ENCODE data around the gene ARHGEF19. TPM values are rescaled to one million over a fixed set of nuclear protein-coding genes. Genes with fewer than 3 reads are reported as not detected.

The ARHGEF19 gene
- total and polyA plus RNA-seq, 9 of the 15 experiments (the other 6 are each of a cell fraction or from before 2014, with no cell fraction given), result 0.73 to 21.0 (median 5.2) TPM

DNA sequence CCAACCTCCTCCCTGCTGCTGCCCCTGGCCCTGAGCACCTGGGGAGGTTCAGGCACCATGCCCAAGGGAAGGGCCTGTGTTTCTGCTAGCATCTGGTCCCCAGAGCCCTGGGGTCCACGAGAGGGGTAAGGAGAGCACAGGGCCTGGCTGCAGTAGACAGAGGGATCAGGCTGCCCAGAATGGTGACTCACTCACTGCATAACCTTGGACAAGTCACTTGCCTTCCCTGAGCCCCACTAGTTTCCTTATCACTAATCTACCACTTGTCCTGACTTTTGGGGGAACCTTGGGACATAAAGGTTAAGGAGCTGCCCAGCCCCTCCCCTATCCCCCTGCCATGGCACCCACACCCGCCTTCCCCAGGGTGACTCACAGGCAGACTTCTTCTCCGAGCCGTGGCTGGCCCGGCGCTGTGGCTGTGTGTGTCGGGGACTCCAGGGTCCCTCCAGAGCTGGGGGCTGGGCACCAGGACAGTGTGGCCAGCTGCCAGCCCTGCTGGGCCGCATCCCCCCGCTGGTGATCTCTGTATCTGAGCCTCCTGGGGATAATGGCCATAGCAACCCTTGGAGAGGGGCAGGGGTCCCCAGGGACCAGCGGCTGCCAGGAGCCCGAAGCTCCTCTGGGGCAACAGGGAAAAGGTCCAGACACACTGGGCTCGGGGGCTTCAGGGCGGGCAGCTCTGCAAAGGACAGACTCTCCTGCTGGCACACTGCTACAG lies 4.0 kb downstream of the ARHGEF19 start:
- FAIRE-seq (peak; percentile 29), DNase-seq (ENCODE audit: extremely low read depth in 1 of 4, low spot score in 3 of 4) (peak in 3 of 4 experiments; percentile 71 to 85 (median 77)), ATAC-seq (no peak)
- H3K27ac ChIP-seq (ENCODE audit: extremely low read depth, low read depth, low read length), result peak overlapping the region; percentile 97; the same call in 1 of the 3 replicates
- POLR2A ChIA-PET, result interaction anchor here (0.7 to 3.7 kb wide), 3 partner anchors 9 to 30 kb away, joined by 3 to 21 read pairs (median 5); no protein-coding TSS in a partner anchor
- BruUV-seq (replicated peaks), result no TSS peak
- peaks cover 8% of the 10 kb centered on the region; the same call in 2 of the 3 replicates for H3K79me2 ChIP-seq (ENCODE audit: control insufficient read depth, insufficient read depth, low read length)
- no peaks in the 10 kb centered on the region for H4K20me1 ChIP-seq (replicated peaks; ENCODE audit: control insufficient read depth, insufficient read depth, low read length)
- H3K27me3 ChIP-seq (ENCODE audit: control insufficient read depth in 2 of 2, insufficient read depth in 2 of 2, low read length in 2 of 2), result no peaks in the 10 kb centered on the region
- peak overlapping the region; percentile 91 for H2AFZ ChIP-seq (ENCODE audit: low read depth, low read length)
- intact Hi-C loops (cut with micrococcal nuclease) (no loop called here), in situ Hi-C loops (cut with MboI) (no loop called here)
- H3K9ac ChIP-seq (ENCODE audit: insufficient read depth in 1 of 2, low read depth in 2 of 2, low read length in 2 of 2), result peak overlapping the region; percentile 90 to 96; a peak in 3 of 4 replicates
- H3K9me3 ChIP-seq (replicated peaks; ENCODE audit: control insufficient read depth, insufficient read depth, low read depth, low read length), result no peaks in the 10 kb centered on the region
- H3K4me1 ChIP-seq (replicated peaks in 1 of 2; ENCODE audit: control insufficient read depth in 2 of 2, insufficient read depth in 2 of 2, low read length in 2 of 2), result peaks cover 26 to 54% of the 10 kb centered on the region in 2 experiments
- no peaks in the 10 kb centered on the region for H3K36me3 ChIP-seq (ENCODE audit: control insufficient read depth, insufficient read depth, low read length)
- CTCF ChIA-PET (ENCODE audit: low intra/inter-chr PET ratio), result no interaction called here
- H3K4me2 ChIP-seq (ENCODE audit: insufficient read depth, low read length), result peak overlapping the region; percentile 31; the same call in 1 of the 2 replicates
- WGBS (ENCODE audit: insufficient coverage, low coverage, missing lambda C conversion rate), result 48% methylated on average over 13 of the region's 13 CpGs
- H3K4me3 ChIP-seq, result no peak overlapping the region
- H3K9me1 ChIP-seq (ENCODE audit: control insufficient read depth, insufficient read depth, low read length), result no peaks in the 10 kb centered on the region
- no peak for TF ChIP-seq CC2D1A (IDR thresholded peaks at IDR 0.05)
- TF ChIP-seq, protein P1, sequence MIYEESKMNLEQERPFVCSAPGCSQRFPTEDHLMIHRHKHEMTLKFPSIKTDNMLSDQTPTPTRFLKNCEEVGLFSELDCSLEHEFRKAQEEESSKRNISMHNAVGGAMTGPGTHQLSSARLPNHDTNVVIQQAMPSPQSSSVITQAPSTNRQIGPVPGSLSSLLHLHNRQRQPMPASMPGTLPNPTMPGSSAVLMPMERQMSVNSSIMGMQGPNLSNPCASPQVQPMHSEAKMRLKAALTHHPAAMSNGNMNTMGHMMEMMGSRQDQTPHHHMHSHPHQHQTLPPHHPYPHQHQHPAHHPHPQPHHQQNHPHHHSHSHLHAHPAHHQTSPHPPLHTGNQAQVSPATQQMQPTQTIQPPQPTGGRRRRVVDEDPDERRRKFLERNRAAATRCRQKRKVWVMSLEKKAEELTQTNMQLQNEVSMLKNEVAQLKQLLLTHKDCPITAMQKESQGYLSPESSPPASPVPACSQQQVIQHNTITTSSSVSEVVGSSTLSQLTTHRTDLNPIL (CRISPR knock-in tag; IDR thresholded peaks at IDR 0.05), result no peak
- TF ChIP-seq SMARCE1 (IDR thresholded peaks at IDR 0.05), result peak; percentile 68; the same call in 1 of the 2 replicates
- TF ChIP-seq, protein P2, sequence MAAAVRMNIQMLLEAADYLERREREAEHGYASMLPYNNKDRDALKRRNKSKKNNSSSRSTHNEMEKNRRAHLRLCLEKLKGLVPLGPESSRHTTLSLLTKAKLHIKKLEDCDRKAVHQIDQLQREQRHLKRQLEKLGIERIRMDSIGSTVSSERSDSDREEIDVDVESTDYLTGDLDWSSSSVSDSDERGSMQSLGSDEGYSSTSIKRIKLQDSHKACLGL (CRISPR knock-in tag; IDR thresholded peaks at IDR 0.05; ENCODE audit: borderline replicate concordance, poor library complexity, severe bottlenecking), result no peak
- no peak for TF ChIP-seq CBX2 (IDR thresholded peaks at IDR 0.05; ENCODE audit: insufficient read depth, low read length, poor library complexity, severe bottlenecking)
- TF ChIP-seq ZBTB7A (IDR thresholded peaks at IDR 0.05; ENCODE audit: borderline replicate concordance, control insufficient read depth, low read depth, low read length), result peak; percentile 15
- TF ChIP-seq, protein P3, sequence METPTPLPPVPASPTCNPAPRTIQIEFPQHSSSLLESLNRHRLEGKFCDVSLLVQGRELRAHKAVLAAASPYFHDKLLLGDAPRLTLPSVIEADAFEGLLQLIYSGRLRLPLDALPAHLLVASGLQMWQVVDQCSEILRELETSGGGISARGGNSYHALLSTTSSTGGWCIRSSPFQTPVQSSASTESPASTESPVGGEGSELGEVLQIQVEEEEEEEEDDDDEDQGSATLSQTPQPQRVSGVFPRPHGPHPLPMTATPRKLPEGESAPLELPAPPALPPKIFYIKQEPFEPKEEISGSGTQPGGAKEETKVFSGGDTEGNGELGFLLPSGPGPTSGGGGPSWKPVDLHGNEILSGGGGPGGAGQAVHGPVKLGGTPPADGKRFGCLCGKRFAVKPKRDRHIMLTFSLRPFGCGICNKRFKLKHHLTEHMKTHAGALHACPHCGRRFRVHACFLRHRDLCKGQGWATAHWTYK (CRISPR knock-in tag; IDR thresholded peaks at IDR 0.05), result no peak
- no peak for TF ChIP-seq GTF2F1 (IDR thresholded peaks at IDR 0.05; ENCODE audit: low read depth, low read length)
- TF ChIP-seq CHD4 (IDR thresholded peaks at IDR 0.05; ENCODE audit: insufficient read depth, insufficient replicate concordance, low read depth, low read length, poor library complexity, severe bottlenecking), result no peak
- TF ChIP-seq, protein P4, sequence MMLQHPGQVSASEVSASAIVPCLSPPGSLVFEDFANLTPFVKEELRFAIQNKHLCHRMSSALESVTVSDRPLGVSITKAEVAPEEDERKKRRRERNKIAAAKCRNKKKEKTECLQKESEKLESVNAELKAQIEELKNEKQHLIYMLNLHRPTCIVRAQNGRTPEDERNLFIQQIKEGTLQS (IDR thresholded peaks at IDR 0.05), result peak; percentile 83
- TF ChIP-seq, protein P4 (CRISPR knock-in tag; conservative IDR thresholded peaks at IDR 0.05), result no peak
- no peak for TF ChIP-seq EWSR1 (IDR thresholded peaks at IDR 0.05; ENCODE audit: borderline replicate concordance, low read depth, partially characterized antibody)
- TF ChIP-seq, protein P5, sequence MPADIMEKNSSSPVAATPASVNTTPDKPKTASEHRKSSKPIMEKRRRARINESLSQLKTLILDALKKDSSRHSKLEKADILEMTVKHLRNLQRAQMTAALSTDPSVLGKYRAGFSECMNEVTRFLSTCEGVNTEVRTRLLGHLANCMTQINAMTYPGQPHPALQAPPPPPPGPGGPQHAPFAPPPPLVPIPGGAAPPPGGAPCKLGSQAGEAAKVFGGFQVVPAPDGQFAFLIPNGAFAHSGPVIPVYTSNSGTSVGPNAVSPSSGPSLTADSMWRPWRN (IDR thresholded peaks at IDR 0.05; ENCODE audit: low read depth), result no peak

All from K562 (cell line).